22Rv1 (cell line): Measurements from ENCODE around the gene VPS13D.

Source experiments
- CTCF ChIP-seq: fragments of 450-650 bp; IDR thresholded peaks from 2 replicates; pipeline ENCODE4 v1.5.1; 2017; ENCODE audit warnings: mild to moderate bottlenecking
- ZFX ChIP-seq: fragments of 450-650 bp; IDR thresholded peaks from 2 replicates; pipeline ENCODE4 v1.6.1; 2017; ENCODE audit warnings: antibody characterized with exemption, borderline replicate concordance

DNA sequence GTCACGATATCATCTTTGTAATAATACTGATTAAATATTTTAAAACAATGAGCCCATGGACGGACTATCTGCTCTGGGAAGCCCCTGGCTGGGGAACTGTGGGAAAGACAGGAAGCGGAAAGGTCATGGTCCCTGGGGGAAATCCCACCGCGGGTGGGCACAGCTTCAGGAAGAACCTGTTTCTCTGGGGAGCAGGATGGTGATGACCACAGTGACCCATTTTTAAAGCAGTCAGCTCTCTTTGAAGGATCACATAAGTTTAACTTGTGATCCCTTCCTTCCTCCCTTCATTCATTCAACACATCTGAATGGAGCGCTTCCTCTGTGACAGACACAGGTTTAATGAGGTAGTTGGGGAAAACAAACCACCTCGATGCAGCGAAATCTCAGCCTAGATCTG lies 315.2 kb downstream of the VPS13D start:
- no peak for TF ChIP-seq CTCF
- TF ChIP-seq ZFX: no peak
